Measurements from ENCODE around the gene MECP2. TPM values are rescaled to one million over a fixed set of nuclear protein-coding genes. Genes with fewer than 3 reads are reported as not detected.

The MECP2 gene
- total RNA-seq, 1 experiment from 2014 or later: 33.1 TPM

DNA sequence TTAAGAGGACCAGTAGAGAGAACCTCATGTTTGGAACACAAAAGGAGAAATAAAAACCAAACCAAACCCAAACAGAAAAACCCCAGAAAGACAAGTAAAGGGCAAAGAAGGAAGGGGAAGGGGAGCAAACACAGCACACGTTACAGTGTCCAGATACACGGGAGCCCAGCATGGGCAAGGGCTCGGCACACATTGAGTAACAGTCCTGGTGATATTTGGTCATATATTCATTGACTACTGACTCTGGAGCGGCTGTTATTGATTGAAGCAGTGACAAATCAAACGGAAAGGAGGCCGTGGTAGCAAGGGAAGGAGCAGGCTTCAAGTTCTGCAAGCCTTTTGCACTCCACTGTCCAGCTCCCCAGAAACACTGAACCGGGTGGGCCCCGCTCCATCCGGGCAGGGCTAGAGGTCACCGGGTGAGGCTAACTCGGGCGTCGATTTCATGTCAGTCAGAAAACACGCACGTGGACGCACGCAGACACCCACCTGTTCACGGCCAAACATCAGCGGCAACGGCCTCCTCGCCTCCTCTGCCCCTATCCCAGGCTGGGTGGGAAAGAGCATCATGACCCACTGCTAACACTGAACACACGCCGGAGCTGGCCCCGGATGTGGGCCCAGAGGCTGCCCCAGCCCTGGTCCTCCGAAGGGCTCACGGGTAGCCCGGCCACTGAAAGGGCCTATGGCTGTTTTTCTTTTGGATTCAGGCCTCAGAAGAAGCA is 74.1 kb downstream of the MECP2 start:
- in situ Hi-C loops (cut with HindIII; ENCODE audit: low sequenced_read_pairs): no loop called here
- no peak for DNase-seq (ENCODE audit: low spot score)

DNA sequence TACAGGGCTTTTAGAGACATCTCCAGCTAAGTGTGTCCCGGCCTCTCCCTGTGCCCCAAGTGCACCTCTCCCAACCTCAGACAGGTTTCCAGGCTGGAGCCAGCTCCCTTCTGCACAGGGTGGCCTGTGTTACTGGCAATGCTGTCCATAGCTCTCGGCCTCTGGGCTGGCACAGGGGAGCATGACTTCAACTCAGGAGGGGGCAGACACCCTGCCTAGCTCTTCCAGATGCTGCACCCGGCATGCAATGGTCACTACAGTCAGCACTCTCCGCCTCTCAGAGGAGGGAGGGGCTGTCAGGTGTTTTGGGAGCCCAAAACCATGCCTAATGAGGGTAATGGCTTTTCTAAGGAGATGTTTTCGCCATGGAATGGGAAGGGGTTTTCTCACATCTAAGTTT is 75.4 kb downstream of the MECP2 start:
- in situ Hi-C loops (cut with HindIII; ENCODE audit: low sequenced_read_pairs): no loop called here
- DNase-seq (ENCODE audit: low spot score): no peak

DNA sequence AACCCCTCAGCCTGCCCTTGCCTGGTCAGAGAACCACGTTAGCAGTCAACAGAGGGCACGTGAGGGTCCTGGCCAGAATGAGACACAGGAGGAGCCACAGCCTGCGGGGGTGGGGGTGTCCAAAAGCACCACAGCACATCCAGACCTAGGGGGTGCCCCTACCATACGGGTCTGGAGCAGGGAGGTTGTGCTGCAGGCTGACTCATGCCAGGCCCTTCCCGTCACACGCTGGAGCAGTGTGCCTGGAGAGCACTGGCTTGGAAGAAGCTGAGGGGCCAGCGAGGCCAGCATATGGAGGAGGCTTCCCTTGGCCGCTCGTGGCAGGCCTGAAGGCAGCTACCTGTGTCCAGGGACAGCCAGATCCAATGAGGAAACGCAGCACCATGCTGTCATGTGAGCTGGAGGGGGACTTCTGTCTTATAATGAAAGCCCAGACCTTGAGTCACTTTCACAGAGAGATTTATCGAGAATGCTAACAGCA is 76.3 kb downstream of the MECP2 start:
- in situ Hi-C loops (cut with HindIII; ENCODE audit: low sequenced_read_pairs): no loop called here
- peak; percentile 81 for DNase-seq (ENCODE audit: low spot score)

DNA sequence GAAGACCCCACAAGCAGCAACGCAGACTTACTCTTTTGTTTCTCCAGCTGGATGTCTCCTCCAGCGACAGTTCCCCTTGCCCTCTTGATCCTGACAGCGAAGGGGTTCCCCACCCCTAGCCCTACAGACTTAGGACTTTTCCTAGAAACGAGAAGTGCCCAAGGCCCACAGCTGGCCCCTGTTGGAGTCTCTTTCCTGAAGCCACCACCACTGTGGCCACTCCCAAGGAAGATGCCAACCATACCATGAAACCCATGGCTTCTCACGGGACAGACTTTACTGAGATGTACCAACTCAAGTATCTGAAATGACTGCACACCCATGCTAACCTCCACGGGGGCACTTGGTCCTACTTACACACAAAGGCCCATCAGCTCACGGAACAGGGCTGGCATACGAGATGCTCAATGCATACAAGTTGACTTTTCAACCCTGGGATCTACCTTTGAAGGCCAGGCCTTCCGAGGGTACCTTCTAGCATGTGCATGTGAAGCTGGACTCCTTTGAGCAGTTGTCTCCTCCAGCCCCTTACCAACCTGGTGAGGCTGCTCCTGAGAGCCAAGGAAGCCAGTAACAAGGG is 76.9 kb downstream of the MECP2 start:
- in situ Hi-C loops (cut with HindIII; ENCODE audit: low sequenced_read_pairs): no loop called here

DNA sequence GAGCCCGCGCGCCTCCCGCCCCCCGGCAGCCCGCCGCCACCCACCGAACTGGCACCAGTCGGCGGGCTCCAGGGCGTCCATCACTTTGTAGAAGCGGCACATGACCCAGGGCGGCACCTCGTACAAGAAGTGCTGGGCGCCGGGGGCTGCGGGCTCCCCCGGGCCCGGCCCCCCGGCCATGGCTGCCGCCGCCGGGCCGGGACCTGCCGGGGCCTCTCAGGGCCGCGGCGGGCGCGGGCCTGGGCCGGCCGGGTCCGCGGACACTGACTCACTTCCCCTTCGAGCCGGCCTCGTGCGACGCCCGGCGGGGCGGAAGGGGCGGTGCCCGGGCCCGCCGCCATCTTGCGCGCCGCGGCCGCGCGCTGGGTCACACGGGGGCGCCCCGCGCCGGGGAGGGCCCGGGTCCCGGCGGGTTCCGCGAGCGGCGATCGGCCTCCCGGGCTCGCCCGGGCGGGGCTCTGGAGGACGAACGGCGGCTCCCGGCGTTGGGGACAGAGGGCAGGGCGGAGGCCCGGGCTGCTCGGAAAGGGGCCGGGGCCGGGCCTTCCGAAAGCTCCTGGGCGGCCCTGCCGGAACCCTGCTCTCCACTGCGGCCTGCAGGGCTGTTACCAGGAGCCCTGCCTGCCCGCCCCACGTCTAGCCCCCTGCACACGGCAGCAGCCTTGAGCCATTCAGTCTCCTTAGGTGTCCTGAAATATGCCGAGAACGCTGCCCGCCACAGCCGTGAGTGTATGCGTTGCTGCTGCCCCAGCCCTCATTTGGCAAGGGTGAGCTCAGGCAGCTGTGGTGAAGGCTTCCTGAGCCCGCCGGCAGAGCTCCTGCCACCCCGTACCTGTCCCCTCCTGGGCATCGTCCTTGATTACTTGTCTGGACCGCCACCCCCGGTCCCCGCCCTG is 77.6 kb downstream of the MECP2 start, which contains the start of gene IRAK1:
TSS of gene IRAK1 (minus strand) at position 270 of the 896 bp plus-strand sequence. CDS start at position 180, 90 bp downstream.
- in situ Hi-C loops (cut with HindIII; ENCODE audit: low sequenced_read_pairs): no loop called here
- DNase-seq (ENCODE audit: low spot score): no peak

More for the DNA sequence above, 76.9 kb downstream of the MECP2 start:
- no peak for DNase-seq (ENCODE audit: low spot score)

DNA sequence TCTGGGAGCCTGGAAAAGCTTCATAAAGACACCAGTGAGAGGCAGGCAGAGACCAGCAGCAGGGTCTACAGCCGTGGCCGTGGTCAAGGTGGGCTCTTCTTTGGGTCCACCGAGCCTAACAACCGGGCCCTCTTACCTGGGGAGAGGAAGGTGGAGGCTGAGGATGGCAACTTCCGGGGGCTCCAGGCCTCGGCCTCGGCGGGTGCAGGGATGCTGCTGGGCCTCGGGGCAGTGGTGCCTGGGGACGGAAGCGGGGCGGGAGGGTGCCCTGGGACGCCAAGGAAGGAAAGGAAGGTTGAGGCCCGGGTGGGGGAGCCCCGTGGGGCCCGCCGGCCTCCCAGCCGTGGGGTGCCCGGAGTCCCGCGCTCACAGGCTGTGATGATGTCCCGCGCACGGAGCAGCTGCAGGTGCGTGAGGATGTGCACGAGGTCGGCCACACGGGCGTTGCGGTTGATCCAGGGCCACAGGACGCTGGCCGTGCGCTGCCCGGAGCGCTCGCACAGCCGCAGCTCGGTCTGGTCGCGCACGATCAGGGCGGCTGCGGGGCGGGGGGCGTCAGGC is 78.4 kb downstream of the MECP2 start:
- DNase-seq (ENCODE audit: low spot score): no peak

DNA sequence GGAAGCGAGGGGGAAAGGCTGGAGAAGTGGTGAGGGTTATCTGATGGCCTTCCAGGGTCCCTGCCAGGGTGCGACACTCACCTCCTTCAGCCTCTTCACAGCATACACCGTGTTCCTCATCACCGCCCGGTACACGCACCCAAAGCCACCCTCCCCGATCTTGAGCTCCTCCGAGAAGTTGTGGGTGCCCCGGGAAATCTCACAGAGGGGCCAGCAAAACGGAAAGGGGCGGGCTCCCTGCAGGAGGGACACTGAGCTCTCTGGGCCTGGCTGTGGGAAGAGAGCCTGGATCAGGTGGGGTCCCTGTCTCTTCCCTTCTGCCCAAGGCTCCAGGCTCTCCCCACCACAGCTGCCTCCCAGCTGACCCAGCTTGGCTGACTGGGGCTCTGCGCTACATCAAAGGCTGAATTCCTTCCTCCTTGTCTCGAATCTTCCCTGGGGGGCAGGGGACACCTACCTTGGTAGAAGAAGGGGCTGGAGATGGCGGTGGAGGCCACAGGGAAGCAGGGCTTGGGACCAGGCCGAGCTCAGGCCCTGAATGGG is 78.9 kb downstream of the MECP2 start:
- no peak for DNase-seq (ENCODE audit: low spot score)
- in situ Hi-C loops (cut with HindIII; ENCODE audit: low sequenced_read_pairs): no loop called here

More for the DNA sequence above, 78.4 kb downstream of the MECP2 start:
- in situ Hi-C loops (cut with HindIII; ENCODE audit: low sequenced_read_pairs): no loop called here

DNA sequence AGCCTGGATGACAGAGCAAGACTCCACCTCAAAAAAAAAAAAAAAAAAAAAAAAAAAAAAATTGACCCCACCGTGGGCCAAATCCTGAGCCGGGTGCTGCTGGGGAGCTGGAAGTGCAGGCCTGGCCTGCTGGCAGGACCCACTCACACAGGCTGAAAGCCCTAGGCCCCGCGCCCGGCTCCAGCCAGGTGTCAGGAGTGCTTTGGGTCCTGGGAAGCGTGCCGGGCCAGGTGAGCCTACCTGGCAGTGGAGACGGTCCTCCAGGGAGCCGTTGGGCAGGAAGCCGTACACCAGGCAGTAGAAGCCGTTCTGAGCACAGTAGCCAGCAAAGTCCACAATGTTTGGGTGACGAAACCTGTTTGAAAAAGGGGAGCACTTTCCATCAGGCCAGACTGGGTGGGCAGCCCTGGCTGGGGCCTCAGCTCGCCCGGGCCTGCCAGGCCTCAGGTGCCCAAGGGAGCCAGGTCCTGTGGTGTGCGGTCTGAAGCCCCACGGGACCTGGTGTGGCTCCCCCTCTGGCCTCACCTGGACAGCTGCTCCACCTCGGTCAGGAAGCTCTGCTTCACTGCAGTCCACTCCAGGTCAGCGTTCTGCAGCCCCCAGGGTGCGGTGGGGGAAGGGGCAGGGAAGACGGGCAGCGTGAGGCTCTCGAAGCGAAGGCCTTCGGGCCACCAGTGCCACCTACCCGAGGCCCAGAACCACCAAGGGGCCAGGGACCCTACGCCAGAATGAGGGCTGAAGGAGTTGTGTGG is 79.6 kb downstream of the MECP2 start:
- DNase-seq (ENCODE audit: low spot score): no peak
- in situ Hi-C loops (cut with HindIII; ENCODE audit: low sequenced_read_pairs): no loop called here

DNA sequence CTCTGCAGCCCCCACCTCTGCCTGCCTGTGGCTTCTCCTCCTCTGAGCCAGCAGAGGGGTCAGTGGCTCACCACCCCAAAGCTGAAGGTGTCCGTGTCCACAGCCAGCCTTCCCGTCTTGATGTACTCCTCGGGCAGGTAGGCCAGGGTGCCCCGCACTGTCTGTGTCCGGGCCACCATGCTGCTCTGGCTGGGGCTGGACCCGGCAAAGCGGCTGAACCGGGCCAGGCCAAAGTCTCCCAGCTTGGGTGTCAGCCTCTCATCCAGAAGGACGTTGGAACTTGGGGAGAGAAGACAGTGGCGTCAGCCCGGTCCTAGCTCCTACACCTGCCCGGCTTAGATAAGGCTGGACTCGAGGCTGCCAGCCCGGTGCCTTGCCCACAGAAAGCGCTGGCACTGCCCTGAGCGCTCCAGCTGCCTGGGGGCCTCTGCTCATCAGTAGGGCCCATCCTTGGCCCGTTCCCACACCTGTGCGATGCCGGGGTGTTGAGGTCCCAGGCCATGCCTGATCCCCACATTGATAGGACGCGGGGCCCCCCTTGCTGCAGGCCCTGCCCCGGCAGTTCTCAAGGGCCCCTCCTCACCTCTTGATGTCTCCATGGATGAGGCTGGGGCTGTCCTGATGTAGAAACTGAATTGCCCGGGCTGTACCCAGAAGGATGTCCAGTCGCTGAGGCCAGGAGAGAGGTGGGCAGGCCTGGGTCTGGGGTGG is 81.0 kb downstream of the MECP2 start:
- in situ Hi-C loops (cut with HindIII; ENCODE audit: low sequenced_read_pairs): no loop called here
- DNase-seq (ENCODE audit: low spot score): no peak

DNA sequence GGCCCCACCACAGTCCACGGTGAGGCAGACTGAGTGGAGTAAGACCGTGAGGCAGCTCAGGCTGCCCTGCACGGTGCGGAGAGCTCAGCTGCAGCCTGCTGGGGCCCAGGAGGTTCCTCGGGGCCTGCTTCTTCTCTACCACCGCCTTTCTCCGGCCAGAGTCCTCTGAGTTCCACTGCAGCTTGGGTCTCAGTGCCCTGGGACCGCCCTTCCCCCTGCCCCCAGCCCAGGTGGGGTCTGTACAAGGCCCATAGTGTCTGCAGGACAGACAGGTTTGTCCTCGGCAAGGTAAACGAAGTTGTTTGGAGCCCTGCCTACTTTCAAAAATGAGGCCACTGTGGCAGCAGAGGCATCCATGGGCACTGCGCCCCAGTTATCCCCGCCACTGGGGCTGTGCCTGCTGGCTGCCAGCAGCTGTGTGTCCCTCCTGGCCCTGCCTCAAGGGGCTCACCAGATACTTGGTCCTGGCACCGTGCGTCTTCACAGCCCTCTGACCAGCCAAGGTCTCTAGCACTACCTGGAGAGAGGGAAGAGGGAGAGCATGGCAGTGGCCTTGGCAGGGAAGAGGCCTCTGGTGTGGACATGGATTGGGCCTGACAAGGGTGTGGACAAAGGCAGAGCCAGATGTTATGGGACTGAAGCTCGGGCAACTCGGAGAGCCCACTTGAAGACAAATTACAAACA is 81.8 kb downstream of the MECP2 start:
- in situ Hi-C loops (cut with HindIII; ENCODE audit: low sequenced_read_pairs): no loop called here
- no peak for DNase-seq (ENCODE audit: low spot score)

DNA sequence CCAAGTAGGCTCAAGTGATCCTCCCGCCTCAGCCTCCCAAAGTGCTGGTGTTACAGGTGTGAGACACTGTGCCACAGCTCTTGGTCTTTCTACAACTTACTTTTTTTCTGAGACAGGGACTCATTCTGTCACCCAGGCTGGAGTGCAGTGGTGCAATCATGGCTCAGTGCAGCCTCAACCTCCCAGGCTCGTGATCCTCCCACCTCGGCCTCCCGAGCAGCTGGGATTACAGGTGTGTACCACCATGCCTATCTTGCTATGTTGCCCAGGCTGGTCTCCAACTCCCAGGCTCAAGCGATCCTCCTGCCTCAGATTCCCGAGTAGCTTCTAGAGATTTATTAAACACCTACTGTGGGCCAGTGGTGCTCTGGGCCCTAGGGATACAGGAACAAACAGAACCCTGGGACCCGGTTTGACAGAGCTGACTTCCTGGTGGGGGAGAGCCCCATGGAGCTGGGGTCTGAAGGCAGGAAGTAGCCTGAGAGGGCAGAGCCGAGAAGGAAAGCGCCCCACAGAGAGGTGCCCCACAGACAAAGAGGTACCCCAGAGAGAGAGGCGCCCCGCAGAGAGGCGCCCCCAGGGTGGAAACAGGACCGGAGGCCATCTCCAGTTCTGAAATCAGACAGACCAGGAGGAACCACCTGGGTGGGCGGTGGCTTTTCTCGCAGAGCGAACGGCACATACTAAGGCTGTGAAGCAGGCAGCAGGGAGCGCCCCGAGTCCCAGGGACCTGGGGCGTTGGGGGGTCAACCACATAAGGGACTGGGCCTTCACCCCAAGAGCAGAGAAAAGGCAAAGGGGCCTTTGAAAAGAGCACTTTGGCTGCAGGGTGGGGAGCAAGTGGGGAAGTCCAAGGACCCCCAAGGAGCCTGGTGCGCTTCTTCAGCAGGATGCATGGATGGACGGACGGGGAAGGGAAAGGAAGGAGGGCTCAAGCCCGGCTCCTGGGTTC is 82.8 kb downstream of the MECP2 start:
- in situ Hi-C loops (cut with HindIII; ENCODE audit: low sequenced_read_pairs): no loop called here
- DNase-seq (ENCODE audit: low spot score): no peak

DNA sequence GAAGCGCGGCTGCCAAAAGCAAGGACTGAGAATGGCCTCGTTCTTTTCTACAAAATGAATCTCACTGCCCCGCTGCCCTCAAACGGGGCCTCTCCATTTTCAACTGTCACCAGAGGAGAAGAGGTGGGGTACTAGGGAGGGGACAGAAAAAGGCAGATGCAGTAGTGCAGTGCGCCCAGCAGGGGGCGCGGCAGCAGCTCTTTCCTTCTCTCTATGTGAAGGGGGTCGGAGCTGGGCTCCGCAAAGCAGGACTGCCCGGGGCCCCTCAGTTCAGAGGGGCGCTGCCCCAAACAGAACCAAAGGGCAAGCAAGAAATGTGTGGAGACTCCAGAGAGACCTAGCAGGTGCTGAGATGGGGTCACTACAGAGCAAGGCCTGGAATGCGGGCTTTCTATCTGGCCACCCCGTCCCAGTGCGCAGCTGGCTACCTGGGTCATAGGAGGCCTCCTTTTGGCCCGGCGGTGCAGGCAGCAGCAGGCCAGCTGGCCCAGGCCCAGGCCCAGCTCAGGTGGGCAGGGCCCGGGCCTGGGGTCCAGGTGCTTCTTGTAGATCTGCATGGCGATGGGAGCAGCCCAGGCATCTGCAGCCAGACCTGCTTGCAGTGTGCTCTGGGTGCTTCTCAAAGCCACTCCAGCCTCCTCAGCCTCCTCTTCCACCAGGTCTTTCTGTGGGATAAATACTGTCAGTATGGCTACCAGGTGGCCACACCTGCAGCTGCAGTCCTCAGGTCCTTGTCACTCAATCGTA is 83.7 kb downstream of the MECP2 start:
- in situ Hi-C loops (cut with HindIII; ENCODE audit: low sequenced_read_pairs): no loop called here
- DNase-seq (ENCODE audit: low spot score): peak; percentile 45

DNA sequence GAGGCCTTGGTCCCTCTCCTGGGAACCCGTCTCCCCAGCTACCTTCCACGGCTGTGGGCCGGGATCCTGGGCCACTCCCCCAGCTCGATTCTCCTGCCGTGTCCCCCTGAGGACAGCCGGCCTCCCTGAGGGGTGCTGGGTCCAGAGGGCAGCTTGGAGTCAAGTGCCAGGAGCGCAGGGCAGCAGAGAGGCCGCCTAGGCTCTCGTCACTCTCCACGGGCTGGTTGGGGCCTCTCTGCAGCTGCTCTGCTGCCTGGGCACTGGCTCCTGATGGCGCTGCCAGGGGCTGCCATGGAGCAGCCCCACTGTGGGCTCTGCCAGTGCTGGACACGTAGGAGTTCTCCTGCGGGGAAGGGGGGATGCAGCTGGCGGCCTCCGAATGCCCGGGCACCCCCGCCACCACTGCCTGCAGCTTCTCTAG is 84.5 kb downstream of the MECP2 start:
- DNase-seq (ENCODE audit: low spot score): no peak
- in situ Hi-C loops (cut with HindIII; ENCODE audit: low sequenced_read_pairs): no loop called here

DNA sequence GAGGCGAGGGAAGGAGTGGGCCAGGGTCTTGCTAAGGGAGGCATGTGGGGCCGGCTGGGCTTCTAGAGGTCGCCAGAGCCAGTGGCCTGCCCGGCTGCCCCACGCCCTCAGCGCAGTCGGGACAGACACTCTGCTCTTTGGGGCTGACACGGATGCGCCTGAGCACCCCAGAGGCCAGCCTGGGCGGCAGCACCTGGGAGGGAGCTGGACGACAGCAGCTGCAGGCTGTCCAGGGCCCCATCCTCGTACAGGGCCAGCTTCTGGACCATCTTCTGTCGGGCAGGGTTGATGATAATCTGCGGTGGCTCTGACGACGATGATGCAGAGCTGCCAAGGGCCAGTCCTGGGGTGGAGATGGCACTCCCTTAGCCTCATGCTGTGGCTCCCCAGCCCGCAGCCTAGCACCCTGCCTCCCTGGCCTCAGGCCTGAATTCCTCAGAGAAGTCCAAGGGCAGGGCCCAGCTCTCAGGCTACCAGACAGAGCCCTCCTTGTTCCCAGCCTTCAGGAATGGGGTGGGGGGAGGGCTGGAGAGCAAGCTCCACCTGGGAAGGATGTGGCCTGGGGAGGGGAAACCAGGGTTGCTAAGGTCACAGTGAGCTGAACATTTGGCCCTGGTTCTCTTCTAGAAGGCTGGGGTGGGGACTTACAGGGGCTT is 85.1 kb downstream of the MECP2 start:
- in situ Hi-C loops (cut with HindIII; ENCODE audit: low sequenced_read_pairs): no loop called here
- DNase-seq (ENCODE audit: low spot score): no peak

Measured in G401 (cell line).